Lung (tissue), 12 donors: ENCODE measurements around the gene IFI16. TPM values are rescaled to one million over a fixed set of nuclear protein-coding genes. Genes with fewer than 3 reads are reported as not detected.

Experiments
- ATAC-seq: fragments of 200-7000 bp; cut with Tn5 transposase; one replicate; pipeline ENCODE4 v1.9.1; 2020; ENCODE audit warnings: moderate number of reproducible peaks; ENCODE audit not compliant: insufficient read depth, low FRiP score
- DNase-seq, 3 donors: peaks; one replicate each; pipeline ENCODE4 v3.0.0-alpha.2; 2013 to 2017
- H3K27ac ChIP-seq, 2 donors: one replicate each; pipeline ENCODE4 v1.5.1; 2013; ENCODE audit warnings: mild to moderate bottlenecking in 2 of 2, moderate library complexity in 2 of 2, control low read depth in 1 of 2, inconsistent platforms in 1 of 2, low read depth in 1 of 2, low read length in 1 of 2
- H3K27me3 ChIP-seq, 3 donors: one replicate each; pipeline ENCODE4 v1.5.1; 2013; ENCODE audit warnings: low read length in 2 of 3; ENCODE audit not compliant: control insufficient read depth in 3 of 3, insufficient read depth in 3 of 3
- H3K36me3 ChIP-seq, 4 donors: one replicate each; pipeline ENCODE4 v1.5.1; 2013; ENCODE audit warnings: low read length in 4 of 4, mild to moderate bottlenecking in 1 of 4, moderate library complexity in 1 of 4; ENCODE audit not compliant: control insufficient read depth in 4 of 4, insufficient read depth in 4 of 4
- H3K4me1 ChIP-seq, 5 donors: one replicate each; pipeline ENCODE4 v1.5.1; 2013; ENCODE audit warnings: low read length in 5 of 5, mild to moderate bottlenecking in 2 of 5, moderate library complexity in 1 of 5; ENCODE audit not compliant: control insufficient read depth in 5 of 5, insufficient read depth in 5 of 5
- H3K4me3 ChIP-seq: one replicate; pipeline ENCODE4 v1.5.1; 2013; ENCODE audit warnings: mild to moderate bottlenecking, control low read depth, moderate library complexity
- H3K9ac ChIP-seq, 2 donors: one replicate each; pipeline ENCODE4 v1.5.1; 2013; ENCODE audit warnings: low read length in 2 of 2, control low read depth in 1 of 2; ENCODE audit not compliant: insufficient read depth in 1 of 2
- H3K9me3 ChIP-seq, 4 donors: one replicate each; pipeline ENCODE4 v1.5.1; 2013; ENCODE audit warnings: low read length in 3 of 4, mild to moderate bottlenecking in 1 of 4, moderate library complexity in 1 of 4; ENCODE audit not compliant: control insufficient read depth in 4 of 4, insufficient read depth in 3 of 4
- WGBS, 2 donors: extraction: QIAGEN DNeasy Blood & Tissue Kit; methylation state at CpG; one replicate each; pipeline ENCODE4 v1.1.7; 2013; 5-methylcytosine and 5-hydroxymethylcytosine counted together
- polyA plus RNA-seq, 2 donors: library from polyadenylated mRNA; stranded (reverse); fragments of 200-250 nt; gene quantifications; one replicate each; pipeline ENCODE4 v1.2.1, GENCODE V29; 2013
- total RNA-seq, 2 donors: library from RNA; depleted of rRNA in 1 of 2; stranded (reverse); fragments of >200 nt in 1 of 2; gene quantifications; one replicate each; pipeline ENCODE4 v1.2.1, GENCODE V29; 2014 to 2021
- TF ChIP-seq, protein P1 (sequence below): IDR thresholded peaks from 2 replicates; pipeline ENCODE4 v1.5.1; 2012; ENCODE audit warnings: mild to moderate bottlenecking; ENCODE audit errors: control extremely low read depth, extremely low read depth
- donor health status: control.
- donor health status: control.
- donor health status: Bipolar disorder and iron deficiency.
- donor health status: healthy.
- donor health status: DM: yes; HTN: yes; CAD: no.

IFI16 gene
- total and polyA plus RNA-seq, 4 donors, result 60.7 to 124 (median 81.4) TPM

DNA sequence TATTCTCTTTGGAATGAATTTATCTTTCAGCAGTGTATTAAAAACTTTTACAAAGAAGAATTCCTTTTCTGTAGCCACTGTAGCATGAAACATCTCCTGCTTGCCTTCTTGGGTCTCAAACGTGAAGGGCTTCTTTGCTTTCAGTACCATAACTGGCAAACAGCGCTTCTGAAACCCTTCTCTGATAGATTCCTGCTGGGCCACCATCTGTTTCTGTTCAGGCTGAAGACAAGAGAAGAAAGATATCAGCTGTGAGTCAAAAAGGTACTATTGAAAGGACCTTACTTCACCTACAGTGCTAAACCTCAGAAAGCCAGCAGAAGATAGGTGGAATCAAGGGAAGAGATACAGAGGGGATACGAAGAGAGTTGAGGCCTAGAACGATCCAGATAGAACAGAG is 56.4 kb downstream of the IFI16 start:
- Histone ChIP-seq H3K9ac (no peak overlapping the region), H3K27ac (no peak overlapping the region), H3K4me3 (no peak overlapping the region), H3K4me1 (no peaks in the 10 kb centered on the region), H3K27me3 (no peaks in the 10 kb centered on the region), H3K9me3 (no peaks in the 10 kb centered on the region), H3K36me3 (no peaks in the 10 kb centered on the region)
- no peak for DNase-seq
- no peak for ATAC-seq
- WGBS, 2 donors, result 92 to 98% methylated on average over 4 of the region's 4 CpGs
- TF ChIP-seq, protein P1, sequence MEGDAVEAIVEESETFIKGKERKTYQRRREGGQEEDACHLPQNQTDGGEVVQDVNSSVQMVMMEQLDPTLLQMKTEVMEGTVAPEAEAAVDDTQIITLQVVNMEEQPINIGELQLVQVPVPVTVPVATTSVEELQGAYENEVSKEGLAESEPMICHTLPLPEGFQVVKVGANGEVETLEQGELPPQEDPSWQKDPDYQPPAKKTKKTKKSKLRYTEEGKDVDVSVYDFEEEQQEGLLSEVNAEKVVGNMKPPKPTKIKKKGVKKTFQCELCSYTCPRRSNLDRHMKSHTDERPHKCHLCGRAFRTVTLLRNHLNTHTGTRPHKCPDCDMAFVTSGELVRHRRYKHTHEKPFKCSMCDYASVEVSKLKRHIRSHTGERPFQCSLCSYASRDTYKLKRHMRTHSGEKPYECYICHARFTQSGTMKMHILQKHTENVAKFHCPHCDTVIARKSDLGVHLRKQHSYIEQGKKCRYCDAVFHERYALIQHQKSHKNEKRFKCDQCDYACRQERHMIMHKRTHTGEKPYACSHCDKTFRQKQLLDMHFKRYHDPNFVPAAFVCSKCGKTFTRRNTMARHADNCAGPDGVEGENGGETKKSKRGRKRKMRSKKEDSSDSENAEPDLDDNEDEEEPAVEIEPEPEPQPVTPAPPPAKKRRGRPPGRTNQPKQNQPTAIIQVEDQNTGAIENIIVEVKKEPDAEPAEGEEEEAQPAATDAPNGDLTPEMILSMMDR, result no peak

DNA sequence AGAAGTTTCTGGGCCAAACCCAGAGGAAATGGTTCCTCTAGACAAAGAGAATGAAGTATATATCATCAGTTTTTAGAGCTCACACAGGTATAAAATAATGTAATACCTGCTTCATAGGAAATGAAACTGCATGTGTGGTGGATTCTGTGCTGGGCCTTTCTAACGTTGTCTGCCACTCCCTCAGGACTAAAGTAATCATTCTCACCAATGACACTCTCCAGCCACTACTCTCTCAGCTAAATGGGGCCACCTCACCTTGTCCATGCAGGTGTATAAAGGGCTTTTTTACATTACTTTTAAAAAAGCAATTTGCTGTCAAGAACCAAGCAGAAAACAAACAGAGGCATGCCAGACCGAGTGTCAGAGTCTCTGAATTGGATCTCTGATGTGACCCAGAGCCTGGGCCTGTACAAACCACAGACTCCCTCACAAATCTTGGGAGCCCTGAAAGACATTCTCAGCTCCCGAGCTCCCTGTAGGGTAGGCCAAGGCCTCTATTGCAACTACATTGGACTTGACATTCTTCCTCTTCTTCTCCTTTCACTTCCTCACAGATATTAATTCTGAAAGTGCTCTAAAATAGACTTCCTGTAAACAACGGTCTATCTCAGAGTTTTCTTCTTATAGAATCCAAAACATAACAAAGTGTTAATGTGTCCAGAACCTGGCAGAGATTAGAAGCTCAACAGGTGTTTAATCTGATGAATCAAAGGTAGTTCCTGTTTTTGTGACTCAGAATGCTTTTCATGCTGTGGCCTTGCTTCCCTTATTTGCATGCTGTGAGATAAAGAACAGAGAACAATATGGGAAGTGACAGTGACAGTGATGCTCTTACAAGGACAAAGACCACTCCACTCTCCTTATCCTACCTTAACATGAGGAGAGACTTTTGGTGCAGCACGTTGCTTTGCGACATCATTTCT is 58.3 kb downstream of the IFI16 start:
- no peak overlapping the region for H3K9ac ChIP-seq
- no peak overlapping the region for H3K27ac ChIP-seq
- H3K36me3 ChIP-seq, result no peaks in the 10 kb centered on the region
- 22 to 33% methylated on average over 6 of the region's 6 CpGs for WGBS, 2 donors
- DNase-seq, result peak in 2 of 3 donors; percentile 4 to 12
- H3K27me3 ChIP-seq, result no peaks in the 10 kb centered on the region
- H3K4me1 ChIP-seq, result no peaks in the 10 kb centered on the region
- peak; percentile 39 for ATAC-seq
- H3K9me3 ChIP-seq, result no peaks in the 10 kb centered on the region
- H3K4me3 ChIP-seq, result no peak overlapping the region
- TF ChIP-seq, protein P1, result no peak

DNA sequence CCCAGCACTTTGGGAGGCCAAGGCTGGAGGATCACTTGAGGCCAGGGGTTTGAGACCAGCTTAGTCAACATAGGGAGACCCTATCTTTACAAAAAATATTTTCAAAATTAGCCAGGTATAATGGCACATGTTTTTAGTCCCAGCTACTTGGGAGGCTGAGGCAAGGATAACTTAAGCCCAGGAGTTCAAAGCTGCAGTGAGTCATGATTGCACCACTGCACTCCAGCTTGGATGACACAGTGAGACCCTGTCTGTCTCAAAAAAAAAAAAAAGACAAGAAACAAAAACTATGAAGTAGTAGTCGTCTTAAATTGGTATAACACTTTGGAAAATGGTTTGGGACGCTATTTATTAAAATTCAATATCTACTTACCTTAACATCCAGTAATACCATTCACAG is 59.2 kb downstream of the IFI16 start:
- Histone ChIP-seq H3K4me1 (no peaks in the 10 kb centered on the region), H3K27me3 (no peaks in the 10 kb centered on the region), H3K36me3 (no peaks in the 10 kb centered on the region), H3K9me3 (no peaks in the 10 kb centered on the region), H3K9ac (no peak overlapping the region), H3K4me3 (no peak overlapping the region), H3K27ac (no peak overlapping the region)
- 77 to 81% methylated on average over 2 of the region's 2 CpGs for WGBS, 2 donors
- ATAC-seq, result no peak
- DNase-seq, result no peak
- TF ChIP-seq, protein P1, result no peak
